ENCODE data around the gene SPATA20. TPM values are rescaled to one million over a fixed set of nuclear protein-coding genes. Genes with fewer than 3 reads are reported as not detected.
A peak's percentile ranks its signal among the peaks of the same experiment; 100 is the strongest.

SPATA20 gene
- total and polyA plus RNA-seq, 2 of the 13 experiments (the other 11 are each of a cell fraction or from before 2014, with no cell fraction given) = 36.1 to 64.8 TPM

DNA sequence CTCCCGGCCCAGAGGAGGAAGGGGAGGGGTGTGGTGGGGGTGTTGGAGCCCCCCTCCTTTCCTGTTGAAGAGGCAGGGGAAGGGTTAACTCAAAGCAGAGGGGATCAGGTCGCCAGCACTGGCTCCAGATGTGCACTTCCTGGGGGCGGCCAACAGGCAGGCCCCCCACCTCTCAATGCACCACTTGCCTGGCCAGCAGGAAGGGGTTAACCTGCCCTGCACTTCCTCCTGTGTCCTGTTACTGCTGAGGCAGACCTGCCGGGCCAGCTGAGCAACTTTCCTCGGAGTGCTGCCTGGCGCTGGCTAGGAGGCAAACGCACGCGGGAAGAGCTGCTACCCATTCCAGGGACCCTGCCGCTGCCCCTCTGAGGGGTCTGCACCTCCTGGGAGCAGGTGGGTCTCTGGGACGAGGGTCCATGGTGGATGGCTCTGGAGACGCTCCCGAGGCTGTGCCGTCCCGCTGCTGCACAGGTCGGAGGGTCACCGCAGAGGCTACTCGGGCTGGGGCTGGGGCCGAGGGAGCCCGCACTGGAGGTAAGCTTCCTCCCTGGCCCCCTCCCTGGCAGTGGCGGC is 14.4 kb upstream of the SPATA20 start, which contains the start of gene EPN3 (continued):
- peak; percentile 54; the same call in 1 of the 2 replicates for TF ChIP-seq ZBTB7B (CRISPR knock-in tag; IDR thresholded peaks at IDR 0.05)
- no peak for TF ChIP-seq ZNF572 (CRISPR knock-in tag; IDR thresholded peaks at IDR 0.05)
- no peak for TF ChIP-seq TEAD3 (CRISPR knock-in tag; optimal IDR thresholded peaks at IDR 0.05; ENCODE audit: borderline replicate concordance)
- TF ChIP-seq SIN3B (IDR thresholded peaks at IDR 0.05; ENCODE audit: low read length) = no peak
- TF ChIP-seq, protein P1, sequence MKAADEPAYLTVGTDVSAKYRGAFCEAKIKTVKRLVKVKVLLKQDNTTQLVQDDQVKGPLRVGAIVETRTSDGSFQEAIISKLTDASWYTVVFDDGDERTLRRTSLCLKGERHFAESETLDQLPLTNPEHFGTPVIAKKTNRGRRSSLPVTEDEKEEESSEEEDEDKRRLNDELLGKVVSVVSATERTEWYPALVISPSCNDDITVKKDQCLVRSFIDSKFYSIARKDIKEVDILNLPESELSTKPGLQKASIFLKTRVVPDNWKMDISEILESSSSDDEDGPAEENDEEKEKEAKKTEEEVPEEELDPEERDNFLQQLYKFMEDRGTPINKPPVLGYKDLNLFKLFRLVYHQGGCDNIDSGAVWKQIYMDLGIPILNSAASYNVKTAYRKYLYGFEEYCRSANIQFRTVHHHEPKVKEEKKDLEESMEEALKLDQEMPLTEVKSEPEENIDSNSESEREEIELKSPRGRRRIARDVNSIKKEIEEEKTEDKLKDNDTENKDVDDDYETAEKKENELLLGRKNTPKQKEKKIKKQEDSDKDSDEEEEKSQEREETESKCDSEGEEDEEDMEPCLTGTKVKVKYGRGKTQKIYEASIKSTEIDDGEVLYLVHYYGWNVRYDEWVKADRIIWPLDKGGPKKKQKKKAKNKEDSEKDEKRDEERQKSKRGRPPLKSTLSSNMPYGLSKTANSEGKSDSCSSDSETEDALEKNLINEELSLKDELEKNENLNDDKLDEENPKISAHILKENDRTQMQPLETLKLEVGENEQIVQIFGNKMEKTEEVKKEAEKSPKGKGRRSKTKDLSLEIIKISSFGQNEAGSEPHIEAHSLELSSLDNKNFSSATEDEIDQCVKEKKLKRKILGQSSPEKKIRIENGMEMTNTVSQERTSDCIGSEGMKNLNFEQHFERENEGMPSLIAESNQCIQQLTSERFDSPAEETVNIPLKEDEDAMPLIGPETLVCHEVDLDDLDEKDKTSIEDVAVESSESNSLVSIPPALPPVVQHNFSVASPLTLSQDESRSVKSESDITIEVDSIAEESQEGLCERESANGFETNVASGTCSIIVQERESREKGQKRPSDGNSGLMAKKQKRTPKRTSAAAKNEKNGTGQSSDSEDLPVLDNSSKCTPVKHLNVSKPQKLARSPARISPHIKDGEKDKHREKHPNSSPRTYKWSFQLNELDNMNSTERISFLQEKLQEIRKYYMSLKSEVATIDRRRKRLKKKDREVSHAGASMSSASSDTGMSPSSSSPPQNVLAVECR (CRISPR knock-in tag; IDR thresholded peaks at IDR 0.05; ENCODE audit: borderline replicate concordance) = peak; percentile 31; the same call in 1 of the 2 replicates
- TF ChIP-seq, protein P2, sequence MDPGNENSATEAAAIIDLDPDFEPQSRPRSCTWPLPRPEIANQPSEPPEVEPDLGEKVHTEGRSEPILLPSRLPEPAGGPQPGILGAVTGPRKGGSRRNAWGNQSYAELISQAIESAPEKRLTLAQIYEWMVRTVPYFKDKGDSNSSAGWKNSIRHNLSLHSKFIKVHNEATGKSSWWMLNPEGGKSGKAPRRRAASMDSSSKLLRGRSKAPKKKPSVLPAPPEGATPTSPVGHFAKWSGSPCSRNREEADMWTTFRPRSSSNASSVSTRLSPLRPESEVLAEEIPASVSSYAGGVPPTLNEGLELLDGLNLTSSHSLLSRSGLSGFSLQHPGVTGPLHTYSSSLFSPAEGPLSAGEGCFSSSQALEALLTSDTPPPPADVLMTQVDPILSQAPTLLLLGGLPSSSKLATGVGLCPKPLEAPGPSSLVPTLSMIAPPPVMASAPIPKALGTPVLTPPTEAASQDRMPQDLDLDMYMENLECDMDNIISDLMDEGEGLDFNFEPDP (CRISPR knock-in tag; conservative IDR thresholded peaks at IDR 0.05) = 0 out of 2 replicates have a peak, but pooled peaks have one; percentile 31
- 0 out of 2 replicates have a peak, but pooled peaks have one; percentile 50 for TF ChIP-seq HES4 (CRISPR knock-in tag; IDR thresholded peaks at IDR 0.05; ENCODE audit: borderline replicate concordance)
- TF ChIP-seq, protein P3, sequence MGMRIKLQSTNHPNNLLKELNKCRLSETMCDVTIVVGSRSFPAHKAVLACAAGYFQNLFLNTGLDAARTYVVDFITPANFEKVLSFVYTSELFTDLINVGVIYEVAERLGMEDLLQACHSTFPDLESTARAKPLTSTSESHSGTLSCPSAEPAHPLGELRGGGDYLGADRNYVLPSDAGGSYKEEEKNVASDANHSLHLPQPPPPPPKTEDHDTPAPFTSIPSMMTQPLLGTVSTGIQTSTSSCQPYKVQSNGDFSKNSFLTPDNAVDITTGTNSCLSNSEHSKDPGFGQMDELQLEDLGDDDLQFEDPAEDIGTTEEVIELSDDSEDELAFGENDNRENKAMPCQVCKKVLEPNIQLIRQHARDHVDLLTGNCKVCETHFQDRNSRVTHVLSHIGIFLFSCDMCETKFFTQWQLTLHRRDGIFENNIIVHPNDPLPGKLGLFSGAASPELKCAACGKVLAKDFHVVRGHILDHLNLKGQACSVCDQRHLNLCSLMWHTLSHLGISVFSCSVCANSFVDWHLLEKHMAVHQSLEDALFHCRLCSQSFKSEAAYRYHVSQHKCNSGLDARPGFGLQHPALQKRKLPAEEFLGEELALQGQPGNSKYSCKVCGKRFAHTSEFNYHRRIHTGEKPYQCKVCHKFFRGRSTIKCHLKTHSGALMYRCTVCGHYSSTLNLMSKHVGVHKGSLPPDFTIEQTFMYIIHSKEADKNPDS (CRISPR knock-in tag; IDR thresholded peaks at IDR 0.05) = 0 out of 2 replicates have a peak, but pooled peaks have one; percentile 42
- peak; percentile 27 for TF ChIP-seq TAF15 (IDR thresholded peaks at IDR 0.05; ENCODE audit: low read depth, low read length, poor library complexity, severe bottlenecking)
- TF ChIP-seq, protein P4, sequence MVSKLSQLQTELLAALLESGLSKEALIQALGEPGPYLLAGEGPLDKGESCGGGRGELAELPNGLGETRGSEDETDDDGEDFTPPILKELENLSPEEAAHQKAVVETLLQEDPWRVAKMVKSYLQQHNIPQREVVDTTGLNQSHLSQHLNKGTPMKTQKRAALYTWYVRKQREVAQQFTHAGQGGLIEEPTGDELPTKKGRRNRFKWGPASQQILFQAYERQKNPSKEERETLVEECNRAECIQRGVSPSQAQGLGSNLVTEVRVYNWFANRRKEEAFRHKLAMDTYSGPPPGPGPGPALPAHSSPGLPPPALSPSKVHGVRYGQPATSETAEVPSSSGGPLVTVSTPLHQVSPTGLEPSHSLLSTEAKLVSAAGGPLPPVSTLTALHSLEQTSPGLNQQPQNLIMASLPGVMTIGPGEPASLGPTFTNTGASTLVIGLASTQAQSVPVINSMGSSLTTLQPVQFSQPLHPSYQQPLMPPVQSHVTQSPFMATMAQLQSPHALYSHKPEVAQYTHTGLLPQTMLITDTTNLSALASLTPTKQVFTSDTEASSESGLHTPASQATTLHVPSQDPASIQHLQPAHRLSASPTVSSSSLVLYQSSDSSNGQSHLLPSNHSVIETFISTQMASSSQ (IDR thresholded peaks at IDR 0.05; ENCODE audit: low read depth) = no peak
- TF ChIP-seq, protein P4 (CRISPR knock-in tag; IDR thresholded peaks at IDR 0.05; ENCODE audit: borderline replicate concordance) = no peak
- TF ChIP-seq, protein P5, sequence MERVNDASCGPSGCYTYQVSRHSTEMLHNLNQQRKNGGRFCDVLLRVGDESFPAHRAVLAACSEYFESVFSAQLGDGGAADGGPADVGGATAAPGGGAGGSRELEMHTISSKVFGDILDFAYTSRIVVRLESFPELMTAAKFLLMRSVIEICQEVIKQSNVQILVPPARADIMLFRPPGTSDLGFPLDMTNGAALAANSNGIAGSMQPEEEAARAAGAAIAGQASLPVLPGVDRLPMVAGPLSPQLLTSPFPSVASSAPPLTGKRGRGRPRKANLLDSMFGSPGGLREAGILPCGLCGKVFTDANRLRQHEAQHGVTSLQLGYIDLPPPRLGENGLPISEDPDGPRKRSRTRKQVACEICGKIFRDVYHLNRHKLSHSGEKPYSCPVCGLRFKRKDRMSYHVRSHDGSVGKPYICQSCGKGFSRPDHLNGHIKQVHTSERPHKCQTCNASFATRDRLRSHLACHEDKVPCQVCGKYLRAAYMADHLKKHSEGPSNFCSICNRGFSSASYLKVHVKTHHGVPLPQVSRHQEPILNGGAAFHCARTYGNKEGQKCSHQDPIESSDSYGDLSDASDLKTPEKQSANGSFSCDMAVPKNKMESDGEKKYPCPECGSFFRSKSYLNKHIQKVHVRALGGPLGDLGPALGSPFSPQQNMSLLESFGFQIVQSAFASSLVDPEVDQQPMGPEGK (CRISPR knock-in tag; IDR thresholded peaks at IDR 0.05) = peak; percentile 33
- TF ChIP-seq NFKBIZ (CRISPR knock-in tag; IDR thresholded peaks at IDR 0.05) = no peak
- no peak for TF ChIP-seq NRL (CRISPR knock-in tag; IDR thresholded peaks at IDR 0.05; ENCODE audit: borderline replicate concordance)
- TF ChIP-seq ELF3 (CRISPR knock-in tag; IDR thresholded peaks at IDR 0.05) = peak; percentile 26; the same call in 1 of the 2 replicates

All from HepG2 (cell line).